GM18511 (cell line): ENCODE results near the gene CDH15.
"Not testable (repeated sequence)": the region's sequence is repeated elsewhere in the genome, so short reads cannot be mapped to it uniquely, and the experiment has no call there.

ENCODE experiments used
- ATAC-seq: cut with Tn5 transposase; IDR thresholded peaks from one replicate; pipeline ENCODE4 v1.9.1; 2021; ENCODE audit warnings: mild to moderate bottlenecking, moderate library complexity; ENCODE audit not compliant: unreplicated experiment

CDH15 gene

DNA sequence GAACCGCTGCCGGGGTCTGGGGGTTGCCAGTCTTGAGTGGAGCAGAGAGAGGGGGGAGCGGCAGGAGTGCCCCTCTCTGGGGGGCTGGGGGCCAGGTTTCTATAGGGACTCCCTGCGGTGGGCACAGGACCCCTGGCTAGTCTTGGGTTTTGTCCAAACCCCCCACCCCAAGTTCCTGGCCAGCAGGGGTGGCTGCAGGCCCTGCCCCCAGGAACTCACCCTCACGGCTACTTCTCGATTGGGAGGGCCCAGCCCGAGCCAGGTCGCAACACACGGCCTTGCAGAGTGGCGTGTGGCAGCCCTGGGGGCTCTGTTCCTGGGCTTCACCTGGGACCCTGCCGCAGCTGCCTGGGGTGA lies 601 bp downstream of the CDH15 start:
- no peak for ATAC-seq

GRCh38 chr16:89172528-89173173 lies 1.1 kb downstream of the CDH15 start:
- no peak for ATAC-seq

DNA sequence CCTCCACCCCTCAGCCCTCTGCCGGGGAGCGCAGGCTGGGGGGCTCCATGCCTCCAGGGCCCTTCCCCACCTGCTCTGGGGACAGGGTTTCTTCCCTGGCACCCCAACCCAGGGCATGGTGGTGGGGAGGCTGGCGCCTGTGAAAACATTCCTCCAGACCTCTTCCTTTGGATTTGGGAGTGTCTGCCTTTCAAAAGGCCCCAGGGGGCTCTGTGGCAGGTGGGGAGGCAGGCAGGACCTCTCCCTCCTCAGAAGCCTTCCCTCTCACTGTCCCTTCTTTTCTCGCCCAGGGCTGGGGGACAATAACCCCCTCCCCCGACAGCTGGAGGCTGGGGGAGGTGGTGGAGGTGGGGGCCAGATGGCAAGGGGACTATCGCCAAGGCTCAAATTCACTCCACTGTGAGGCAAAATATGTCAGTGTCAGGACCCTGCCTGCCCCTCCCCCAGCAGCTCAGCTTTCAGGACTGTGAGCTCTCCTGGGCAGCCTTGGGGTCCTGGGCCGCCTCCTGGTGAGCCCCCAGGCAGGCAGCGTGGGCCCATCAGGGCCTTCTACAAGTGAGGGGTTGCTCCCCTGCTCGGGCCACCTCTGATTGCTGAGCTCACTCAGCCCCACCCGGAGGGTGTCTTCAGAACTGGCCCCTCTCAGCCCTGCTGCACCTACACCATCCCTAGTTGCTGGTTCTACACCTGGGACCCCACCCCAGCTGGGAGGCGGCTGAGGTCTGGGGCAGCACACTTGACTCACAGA lies 1.8 kb downstream of the CDH15 start:
- no peak for ATAC-seq

GRCh38 chr16:89174055-89174827 lies 2.7 kb downstream of the CDH15 start:
- no peak for ATAC-seq

- ATAC-seq: no peak
Measured at GRCh38 chr16:89174877-89175276, 3.3 kb downstream of the CDH15 start.

GRCh38 chr16:89175280-89176146 lies 4.0 kb downstream of the CDH15 start:
- ATAC-seq: no peak

DNA sequence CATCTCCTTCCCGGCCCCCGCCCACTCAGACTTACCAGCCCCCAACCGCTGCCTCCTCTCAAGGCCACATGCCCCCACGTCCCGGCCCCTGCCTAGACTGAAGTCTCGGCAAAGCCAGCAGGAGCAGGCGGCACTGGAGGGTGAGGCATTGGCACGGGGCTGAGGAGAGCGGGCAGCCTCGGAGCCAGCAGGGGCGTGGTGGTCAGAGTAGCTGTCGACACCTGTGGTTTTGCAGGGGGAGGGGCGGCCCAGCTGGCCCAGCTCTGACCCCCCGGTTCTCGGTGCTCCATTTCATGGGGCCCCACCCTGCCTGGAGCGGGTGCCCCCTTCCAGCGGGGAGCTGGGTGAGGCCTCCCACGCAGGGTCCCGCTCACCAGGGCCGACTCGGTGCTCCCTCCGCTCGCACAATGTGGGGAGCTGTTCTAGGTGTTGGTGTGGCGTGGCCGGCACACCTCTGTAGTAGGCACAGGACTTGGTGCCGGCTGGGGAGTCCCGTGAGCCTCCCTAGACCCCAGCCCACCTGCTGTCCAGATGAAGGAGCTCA lies 4.7 kb downstream of the CDH15 start:
- no peak for ATAC-seq

DNA sequence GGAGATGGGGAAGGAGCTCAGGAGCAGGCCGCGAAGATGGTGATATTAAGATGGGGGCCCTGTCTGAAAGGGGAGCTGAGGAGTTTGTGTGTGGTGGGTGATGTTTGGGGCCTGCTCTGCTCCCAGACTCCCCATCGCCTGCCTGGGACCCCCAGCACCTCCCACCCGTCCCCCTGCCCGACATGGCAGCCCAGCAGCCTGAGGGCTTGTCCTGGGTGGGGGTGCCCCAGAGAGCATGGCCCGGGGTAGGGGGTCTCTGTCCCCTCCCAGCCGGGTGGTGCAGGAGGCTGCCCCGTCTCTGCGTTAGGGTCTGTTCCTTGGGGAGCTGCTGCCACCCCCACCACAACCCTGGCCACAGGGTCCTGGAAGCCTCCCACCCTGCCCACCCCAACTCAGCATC lies 5.2 kb downstream of the CDH15 start:
- ATAC-seq: no peak

GRCh38 chr16:89177501-89177900 lies 6.0 kb downstream of the CDH15 start:
- ATAC-seq: no peak

GRCh38 chr16:89178453-89179147 lies 7.1 kb downstream of the CDH15 start:
- ATAC-seq: no peak

- no peak for ATAC-seq
Measured at GRCh38 chr16:89179148-89179484, 7.6 kb downstream of the CDH15 start.

GRCh38 chr16:89179656-89180315 lies 8.2 kb downstream of the CDH15 start:
- ATAC-seq: no peak

DNA sequence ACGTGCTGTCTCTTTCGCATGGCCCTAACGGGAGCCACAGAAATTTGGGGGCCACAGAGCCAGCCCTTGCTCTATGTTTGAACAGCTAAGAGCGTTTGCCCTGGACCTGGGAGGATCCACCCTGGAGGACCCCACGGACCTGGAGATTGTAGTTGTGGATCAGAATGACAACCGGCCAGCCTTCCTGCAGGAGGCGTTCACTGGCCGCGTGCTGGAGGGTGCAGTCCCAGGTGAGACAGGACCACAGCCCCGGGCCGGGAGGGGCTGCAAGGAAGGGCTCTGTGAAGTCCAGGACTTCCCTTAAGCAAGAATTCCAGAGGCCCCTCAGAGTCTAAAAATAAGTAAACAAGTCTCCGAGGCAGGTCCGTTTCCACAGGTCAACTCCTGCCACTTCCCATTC lies 11.9 kb downstream of the CDH15 start:
- no peak for ATAC-seq

- ATAC-seq: no peak
Measured at GRCh38 chr16:89183975-89184676, 12.6 kb downstream of the CDH15 start.

DNA sequence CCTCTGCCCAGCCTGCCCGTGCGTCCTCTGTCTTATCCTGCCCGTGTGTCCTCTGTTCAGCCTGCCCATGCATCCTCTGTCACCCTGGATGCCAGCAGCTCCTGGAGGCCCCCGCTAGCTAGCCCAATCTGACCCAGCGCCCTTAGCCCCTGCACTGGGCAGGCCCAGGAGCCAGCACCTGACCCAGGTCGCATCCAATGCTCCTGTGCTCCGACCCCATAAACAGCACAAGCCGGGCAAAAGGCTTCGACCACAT lies 13.1 kb downstream of the CDH15 start:
- ATAC-seq: no peak

DNA sequence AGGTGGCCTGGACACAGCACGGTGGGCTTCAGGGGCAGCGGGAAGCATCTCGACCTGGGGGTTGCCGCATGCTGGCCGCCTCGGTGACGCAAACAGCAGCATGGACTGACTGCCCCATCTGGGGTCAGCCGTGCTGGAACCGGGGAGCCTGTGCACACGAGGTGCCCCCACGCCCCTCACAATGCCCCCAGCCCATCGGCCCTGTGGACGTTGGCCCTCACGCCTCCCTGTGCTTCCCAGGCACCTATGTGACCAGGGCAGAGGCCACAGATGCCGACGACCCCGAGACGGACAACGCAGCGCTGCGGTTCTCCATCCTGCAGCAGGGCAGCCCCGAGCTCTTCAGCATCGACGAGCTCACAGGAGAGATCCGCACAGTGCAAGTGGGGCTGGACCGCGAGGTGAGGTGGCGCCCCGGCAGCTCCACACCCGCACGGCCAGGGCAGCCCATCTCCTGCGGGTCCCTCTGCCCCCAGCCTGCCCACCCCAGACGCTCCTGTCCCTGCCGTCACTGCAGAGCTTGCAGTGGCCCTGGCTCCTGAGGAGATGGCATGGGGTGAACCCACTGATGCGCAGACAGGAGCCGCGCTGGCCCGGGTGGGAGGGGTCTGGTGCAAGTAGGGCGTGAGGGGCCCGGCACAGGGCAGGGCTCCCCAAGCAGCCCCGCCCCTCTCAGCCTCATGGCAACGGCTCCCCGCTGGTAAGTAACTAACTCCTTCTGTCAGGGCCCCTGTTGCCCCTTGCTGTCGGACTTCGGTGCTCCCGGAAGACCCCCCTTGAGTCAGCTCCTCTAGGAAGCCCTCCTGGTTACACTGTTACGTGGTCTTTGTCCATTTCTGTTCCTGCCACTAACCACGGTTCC lies 13.6 kb downstream of the CDH15 start:
- no peak for ATAC-seq

DNA sequence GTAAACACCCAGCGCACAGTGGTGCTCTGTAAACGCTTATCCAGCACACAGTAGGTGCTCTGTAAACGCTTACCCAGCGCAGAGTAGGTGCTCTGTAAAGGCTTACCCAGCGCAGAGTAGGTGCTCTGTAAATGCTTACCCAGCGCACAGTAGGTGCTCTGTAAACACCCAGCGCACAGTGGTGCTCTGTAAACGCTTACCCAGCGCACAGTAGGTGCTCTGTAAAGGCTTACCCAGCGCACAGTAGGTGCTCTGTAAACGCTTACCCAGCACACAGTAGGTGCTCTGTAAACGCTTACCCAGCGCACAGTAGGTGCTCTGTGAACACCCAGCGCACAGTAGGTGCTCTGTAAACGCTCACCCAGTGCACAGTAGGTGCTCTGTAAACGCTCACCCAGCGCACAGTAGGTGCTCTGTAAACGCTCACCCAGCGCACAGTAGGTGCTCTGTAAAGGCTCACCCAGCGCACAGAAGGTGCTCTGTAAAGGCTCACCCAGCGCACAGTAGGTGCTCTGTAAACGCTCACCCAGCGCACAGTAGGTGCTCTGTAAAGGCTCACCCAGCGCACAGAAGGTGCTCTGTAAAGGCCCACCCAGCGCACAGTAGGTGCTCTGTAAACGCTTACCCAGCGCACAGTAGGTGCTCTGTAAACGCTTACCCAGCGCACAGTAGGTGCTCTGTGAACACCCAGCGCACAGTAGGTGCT lies 14.5 kb downstream of the CDH15 start:
- not testable (repeated sequence) for ATAC-seq

GRCh38 chr16:89186593-89187031 lies 15.1 kb downstream of the CDH15 start:
- not testable (repeated sequence) for ATAC-seq
